GM19455 (cell line): Measurements from ENCODE around the gene FBXO45.
"Not testable (repeated sequence)": the region's sequence is repeated elsewhere in the genome, so short reads cannot be mapped to it uniquely, and the experiment has no call there.

Source experiments
- ATAC-seq: cut with Tn5 transposase; IDR thresholded peaks from one replicate; pipeline ENCODE4 v1.9.1; 2021; ENCODE audit not compliant: unreplicated experiment

The FBXO45 gene

GRCh38 chr3:196555295-196555694, 13.2 kb upstream of the FBXO45 start:
- ATAC-seq = no peak

- ATAC-seq = no peak
Measured at GRCh38 chr3:196557236-196557635, 11.2 kb upstream of the FBXO45 start.

GRCh38 chr3:196558476-196558875, 10.0 kb upstream of the FBXO45 start:
- no peak for ATAC-seq

- ATAC-seq = no peak
Measured at GRCh38 chr3:196559826-196560225, 8.6 kb upstream of the FBXO45 start.

GRCh38 chr3:196563721-196564225, 4.7 kb upstream of the FBXO45 start:
- ATAC-seq = no peak

GRCh38 chr3:196569003-196569516, 600 bp downstream of the FBXO45 start:
- peak; percentile 53 for ATAC-seq

- ATAC-seq = not testable (repeated sequence)
Measured at GRCh38 chr3:196570332-196570731, 1.9 kb downstream of the FBXO45 start.

GRCh38 chr3:196572389-196572788, 3.9 kb downstream of the FBXO45 start:
- ATAC-seq = no peak

GRCh38 chr3:196585044-196585757, 16.7 kb downstream of the FBXO45 start:
- ATAC-seq = no peak

GRCh38 chr3:196590279-196590678, 21.8 kb downstream of the FBXO45 start:
- no peak for ATAC-seq

GRCh38 chr3:196596355-196596754, 27.9 kb downstream of the FBXO45 start:
- ATAC-seq = no peak

- ATAC-seq = not testable (repeated sequence)
Measured at GRCh38 chr3:196597971-196598733, 29.7 kb downstream of the FBXO45 start.

GRCh38 chr3:196599734-196600128, 31.3 kb downstream of the FBXO45 start:
- ATAC-seq = no peak

- no peak for ATAC-seq
Measured at GRCh38 chr3:196600359-196600758, 31.9 kb downstream of the FBXO45 start.

- no peak for ATAC-seq
Measured at GRCh38 chr3:196602673-196603072, 34.2 kb downstream of the FBXO45 start.

GRCh38 chr3:196603683-196604082, 35.2 kb downstream of the FBXO45 start:
- no peak for ATAC-seq

GRCh38 chr3:196604548-196604947, 36.1 kb downstream of the FBXO45 start:
- ATAC-seq = no peak

GRCh38 chr3:196608693-196609092, 40.2 kb downstream of the FBXO45 start:
- ATAC-seq = no peak

GRCh38 chr3:196609343-196609775, 40.9 kb downstream of the FBXO45 start:
- peak; percentile 85 for ATAC-seq

GRCh38 chr3:196609805-196610515, 41.5 kb downstream of the FBXO45 start:
- no peak for ATAC-seq

- ATAC-seq = no peak
Measured at GRCh38 chr3:196611761-196612483, 43.5 kb downstream of the FBXO45 start.
